Sigmoid colon (tissue), 7 donors: ENCODE measurements around the gene TRUB1. TPM values are rescaled to one million over a fixed set of nuclear protein-coding genes. Genes with fewer than 3 reads are reported as not detected.

Experiments
- DNase-seq: peaks from one replicate; pipeline ENCODE4 v3.0.0-alpha.2; 2019
- H3K27ac ChIP-seq, 4 donors: fragments of 200-600 bp; sonication (generic); one replicate each; pipeline ENCODE4 v1.5.1; 2016 to 2019; ENCODE audit warnings: mild to moderate bottlenecking in 1 of 4
- H3K27me3 ChIP-seq, 3 donors: fragments of 200-600 bp; sonication (generic); one replicate each; pipeline ENCODE4 v1.5.1; 2019; ENCODE audit warnings: mild to moderate bottlenecking in 1 of 3
- H3K36me3 ChIP-seq, 4 donors: fragments of 200-600 bp; sonication (generic); one replicate each; pipeline ENCODE4 v1.5.1; 2016 to 2019
- H3K4me1 ChIP-seq, 4 donors: fragments of 200-600 bp; sonication (generic); one replicate each; pipeline ENCODE4 v1.5.1; 2017 to 2019
- H3K4me3 ChIP-seq, 4 donors: fragments of 200-600 bp; sonication (generic); one replicate each; pipeline ENCODE4 v1.5.1; 2017 to 2019; ENCODE audit warnings: mild to moderate bottlenecking in 2 of 4, moderate library complexity in 1 of 4
- H3K9me3 ChIP-seq, 4 donors: fragments of 200-600 bp in 3 of 4; sonication (generic) in 3 of 4; one replicate each; pipeline versions ENCODE4 v1.5.1 to v1.6.1; 2013 to 2019
- CTCF ChIP-seq, 4 experiments: fragments of 450-650 bp in 3 of 4; fragments of 200-600 bp in 1 of 4; IDR thresholded peaks; one replicate each; pipeline ENCODE4 v1.5.1; 2016 to 2019; ENCODE audit warnings: antibody characterized with exemption in 4 of 4, mild to moderate bottlenecking in 3 of 4, moderate library complexity in 2 of 4
- EP300 ChIP-seq, 4 donors: sonication (generic); formaldehyde crosslinking; IDR thresholded peaks; one replicate each; pipeline ENCODE4 v1.6.1; 2017; ENCODE audit warnings: antibody characterized with exemption in 4 of 4
- POLR2A ChIP-seq, 2 donors: fragments of 450-650 bp; IDR thresholded peaks; one replicate each; pipeline ENCODE4 v1.6.1; 2016; ENCODE audit warnings: antibody characterized with exemption in 2 of 2, mild to moderate bottlenecking in 2 of 2, moderate library complexity in 2 of 2
- POLR2AphosphoS5 ChIP-seq, 4 donors: sonication (generic); formaldehyde crosslinking; IDR thresholded peaks; one replicate each; pipeline ENCODE4 v1.6.1; 2017; ENCODE audit warnings: antibody characterized with exemption in 4 of 4
- WGBS, 2 donors: extraction: QIAGEN DNeasy Blood & Tissue Kit; methylation state at CpG; one replicate each; pipeline ENCODE4 v1.1.7; 2013; 5-methylcytosine and 5-hydroxymethylcytosine counted together
- intact Hi-C: fragments of 100-400 bp; cut with DNase I; formaldehyde crosslinking; loops from one replicate; pipeline ENCODE4 v1.15.1; 2023
- polyA plus RNA-seq, 3 donors: library from polyadenylated mRNA; stranded (reverse); fragments of 200-250 nt; gene quantifications; one replicate each; pipeline ENCODE4 v1.2.3, GENCODE V29; 2013
- total RNA-seq, 4 donors: library from RNA; depleted of rRNA; stranded (reverse); fragments of >200 nt; gene quantifications; one replicate each; pipeline ENCODE4 v1.1.0, GENCODE V29; 2016
- donor health status: healthy with polysubstance abuse.
- donor health status: Bipolar disorder and iron deficiency.
- donor health status: healthy.

Gene TRUB1
- total and polyA plus RNA-seq, 7 donors: 7.8 to 14.3 (median 10.5) TPM

GRCh38 chr10:114962441-114962840, 24.4 kb downstream of the TRUB1 start:
- peaks cover 0 to 9% (median 0%) of the 10 kb centered on the region in 4 donors for H3K36me3 ChIP-seq
- WGBS, 2 donors: 39 to 80% methylated on average over 2 of the region's 2 CpGs
- no peak for DNase-seq
- no peaks in the 10 kb centered on the region for H3K9me3 ChIP-seq
- intact Hi-C loops: no loop called here
- H3K4me1 ChIP-seq: peaks cover 0 to 19% (median 7%) of the 10 kb centered on the region in 4 donors
- no peak overlapping the region for H3K4me3 ChIP-seq
- H3K27me3 ChIP-seq: no peaks in the 10 kb centered on the region
- H3K27ac ChIP-seq: no peak overlapping the region
- no peak for TF ChIP-seq POLR2AphosphoS5 (IDR thresholded peaks at IDR 0.05)
- no peak for TF ChIP-seq EP300 (IDR thresholded peaks at IDR 0.05)
- no peak for TF ChIP-seq POLR2A (IDR thresholded peaks at IDR 0.05)
- TF ChIP-seq CTCF (IDR thresholded peaks at IDR 0.05): no peak

- TF ChIP-seq POLR2AphosphoS5 (IDR thresholded peaks at IDR 0.05) (no peak), EP300 (IDR thresholded peaks at IDR 0.05) (no peak), CTCF (IDR thresholded peaks at IDR 0.05) (no peak), POLR2A (IDR thresholded peaks at IDR 0.05) (no peak)
- H3K36me3 ChIP-seq: peaks cover 0 to 9% (median 0%) of the 10 kb centered on the region in 4 donors
- H3K4me3 ChIP-seq: no peak overlapping the region
- no peak overlapping the region for H3K27ac ChIP-seq
- 91 to 95% methylated on average over 4 of the region's 4 CpGs for WGBS, 2 donors
- no peaks in the 10 kb centered on the region for H3K27me3 ChIP-seq
- H3K9me3 ChIP-seq: no peaks in the 10 kb centered on the region
- no peak for DNase-seq
- intact Hi-C loops: no loop called here
- H3K4me1 ChIP-seq: peaks cover 0 to 12% (median 5%) of the 10 kb centered on the region in 4 donors
Observed at GRCh38 chr10:114963908-114964307, 25.9 kb downstream of the TRUB1 start.

- DNase-seq: no peak
- WGBS, 2 donors: 71 to 83% methylated on average over 2 of the region's 2 CpGs
- no peak overlapping the region for H3K27ac ChIP-seq
Observed at GRCh38 chr10:114967071-114967470, 29.1 kb downstream of the TRUB1 start.

GRCh38 chr10:114970515-114970914, 32.5 kb downstream of the TRUB1 start:
- H3K4me3 ChIP-seq: no peak overlapping the region
- H3K27me3 ChIP-seq: no peaks in the 10 kb centered on the region
- no peak overlapping the region for H3K27ac ChIP-seq
- no peaks in the 10 kb centered on the region for H3K9me3 ChIP-seq
- peaks cover 0 to 3% (median 0%) of the 10 kb centered on the region in 4 donors for H3K4me1 ChIP-seq
- no peak for DNase-seq
- intact Hi-C loops: no loop called here
- no peak for TF ChIP-seq POLR2AphosphoS5 (IDR thresholded peaks at IDR 0.05)
- TF ChIP-seq POLR2A (IDR thresholded peaks at IDR 0.05): no peak
- no peak for TF ChIP-seq CTCF (IDR thresholded peaks at IDR 0.05)
- TF ChIP-seq EP300 (IDR thresholded peaks at IDR 0.05): no peak
- 68 to 85% methylated on average over 4 of the region's 4 CpGs for WGBS, 2 donors
- H3K36me3 ChIP-seq: no peaks in the 10 kb centered on the region

More at GRCh38 chr10:114967071-114967470, 29.1 kb downstream of the TRUB1 start:
- Histone ChIP-seq H3K36me3 (peaks cover 0 to 9% (median 0%) of the 10 kb centered on the region in 4 donors), H3K27me3 (no peaks in the 10 kb centered on the region), H3K4me3 (no peak overlapping the region), H3K4me1 (no peaks in the 10 kb centered on the region), H3K9me3 (no peaks in the 10 kb centered on the region)
- intact Hi-C loops: no loop called here
- no peak for TF ChIP-seq CTCF (IDR thresholded peaks at IDR 0.05)
- TF ChIP-seq EP300 (IDR thresholded peaks at IDR 0.05): no peak
- no peak for TF ChIP-seq POLR2AphosphoS5 (IDR thresholded peaks at IDR 0.05)
- no peak for TF ChIP-seq POLR2A (IDR thresholded peaks at IDR 0.05)

GRCh38 chr10:114973306-114973705, 35.3 kb downstream of the TRUB1 start:
- Histone ChIP-seq H3K27ac (no peak overlapping the region), H3K9me3 (no peaks in the 10 kb centered on the region), H3K27me3 (no peaks in the 10 kb centered on the region), H3K4me1 (peaks cover 0 to 3% (median 0%) of the 10 kb centered on the region in 4 donors), H3K4me3 (no peak overlapping the region), H3K36me3 (no peaks in the 10 kb centered on the region)
- no peak for DNase-seq
- WGBS, 2 donors: 95 to 96% methylated on average over 5 of the region's 5 CpGs
- intact Hi-C loops: no loop called here
- no peak for TF ChIP-seq POLR2AphosphoS5 (IDR thresholded peaks at IDR 0.05)
- no peak for TF ChIP-seq POLR2A (IDR thresholded peaks at IDR 0.05)
- no peak for TF ChIP-seq EP300 (IDR thresholded peaks at IDR 0.05)
- no peak for TF ChIP-seq CTCF (IDR thresholded peaks at IDR 0.05)
